HG02610 (cell line): ENCODE measurements around the gene RGSL1.
A peak's percentile ranks its signal among the peaks of the same experiment; 100 is the strongest.

Source experiments
- ATAC-seq: cut with Tn5 transposase; IDR thresholded peaks from one replicate; pipeline ENCODE4 v1.9.1; 2021; ENCODE audit warnings: mild to moderate bottlenecking, moderate library complexity; ENCODE audit not compliant: unreplicated experiment

RGSL1 gene

GRCh38 chr1:182450087-182450486 lies at the start of gene RGSL1:
Gene RGSL1 (plus strand): TSS chr1:182450146. CDS start chr1:182450166, 20 bp downstream.
- ATAC-seq = no peak

- no peak for ATAC-seq
Measured at GRCh38 chr1:182400567-182400966, 49.4 kb upstream of the RGSL1 start, which contains the start of gene TEDDM1. Gene TEDDM1 (minus strand): TSS chr1:182400667. CDS start chr1:182400485, 182 bp downstream.

GRCh38 chr1:182404781-182405180 lies 45.2 kb upstream of the RGSL1 start:
- ATAC-seq = no peak

GRCh38 chr1:182405578-182405977 lies 44.4 kb upstream of the RGSL1 start:
- no peak for ATAC-seq

- no peak for ATAC-seq
Measured at GRCh38 chr1:182406012-182406411, 43.9 kb upstream of the RGSL1 start.

- ATAC-seq = no peak
Measured at GRCh38 chr1:182407724-182408123, 42.2 kb upstream of the RGSL1 start.

- ATAC-seq = no peak
Measured at GRCh38 chr1:182408435-182409075, 41.4 kb upstream of the RGSL1 start.

GRCh38 chr1:182410138-182410537 lies 39.8 kb upstream of the RGSL1 start:
- no peak for ATAC-seq

GRCh38 chr1:182410620-182411273 lies 39.2 kb upstream of the RGSL1 start:
- no peak for ATAC-seq

- no peak for ATAC-seq
Measured at GRCh38 chr1:182413486-182413885, 36.5 kb upstream of the RGSL1 start.

- no peak for ATAC-seq
Measured at GRCh38 chr1:182413969-182414368, 36.0 kb upstream of the RGSL1 start.

- ATAC-seq = peak; percentile 67
Measured at GRCh38 chr1:182415789-182416188, 34.2 kb upstream of the RGSL1 start.

GRCh38 chr1:182426442-182427430 lies 23.2 kb upstream of the RGSL1 start:
- peak; percentile 62 for ATAC-seq

- ATAC-seq = peak; percentile 28
Measured at GRCh38 chr1:182428043-182428442, 21.9 kb upstream of the RGSL1 start.

GRCh38 chr1:182430263-182431068 lies 19.5 kb upstream of the RGSL1 start:
- ATAC-seq = no peak

GRCh38 chr1:182431278-182431677 lies 18.7 kb upstream of the RGSL1 start:
- no peak for ATAC-seq

GRCh38 chr1:182433580-182433979 lies 16.4 kb upstream of the RGSL1 start:
- ATAC-seq = no peak

- no peak for ATAC-seq
Measured at GRCh38 chr1:182438326-182438725, 11.6 kb upstream of the RGSL1 start.

- no peak for ATAC-seq
Measured at GRCh38 chr1:182441719-182442118, 8.2 kb upstream of the RGSL1 start.

GRCh38 chr1:182442333-182442732 lies 7.6 kb upstream of the RGSL1 start:
- ATAC-seq = no peak

GRCh38 chr1:182444497-182444896 lies 5.4 kb upstream of the RGSL1 start:
- no peak for ATAC-seq
